Activated CD4-positive, alpha-beta memory T cell treated with anti-CD3 and anti-CD28 coated beads, Interleukin-2, amount 10 ng/mL, durations not matched to agents 7 days and 5 days (primary cell): ENCODE measurements around the gene ATP5F1B. TPM values are rescaled to one million over a fixed set of nuclear protein-coding genes. Genes with fewer than 3 reads are reported as not detected.

ENCODE experiments used
- CTCF ChIA-PET: fragments of 350-600 bp; sonication (Branson Sonifier 250); formaldehyde crosslinking; loops from one replicate; lab custom pipeline; 2021; ENCODE audit warnings: antibody characterized with exemption, inconsistent platforms; lab: Charles Lee
- POLR2A ChIA-PET: fragments of 350-600 bp; sonication (Branson Sonifier 250); formaldehyde crosslinking; loops from one replicate; lab custom pipeline; 2021; ENCODE audit warnings: antibody characterized with exemption; lab: Charles Lee
- DNase-seq: peaks from one replicate; pipeline ENCODE4 v3.0.0-alpha.2; 2020
- H3K27ac Mint-ChIP-seq: one replicate; pipeline ENCODE4 v1.8.0; 2021; ENCODE audit warnings: mild to moderate bottlenecking, mixed read lengths
- H3K27me3 Mint-ChIP-seq: one replicate; pipeline ENCODE4 v1.8.0; 2021; ENCODE audit warnings: mixed read lengths
- H3K36me3 Mint-ChIP-seq: one replicate; pipeline ENCODE4 v1.8.0; 2021; ENCODE audit warnings: low read depth, mixed read lengths
- H3K4me1 Mint-ChIP-seq: one replicate; pipeline ENCODE4 v1.8.0; 2021; ENCODE audit warnings: mixed read lengths
- H3K4me3 Mint-ChIP-seq: one replicate; pipeline ENCODE4 v1.8.0; 2021; ENCODE audit warnings: mild to moderate bottlenecking, mixed read lengths
- H3K9me3 Mint-ChIP-seq: one replicate; pipeline ENCODE4 v1.8.0; 2021; ENCODE audit warnings: mixed read lengths
- total RNA-seq, 2 experiments: library from RNA; stranded (reverse); gene quantifications; one replicate each; pipeline ENCODE4 v1.2.3, GENCODE V29; 2021

The ATP5F1B gene
- total RNA-seq, 2 experiments from 2014 or later: 529 to 549 TPM

GRCh38 chr12:56631790-56632700 lies 13.7 kb downstream of the ATP5F1B start:
- no peaks in the 10 kb centered on the region for H3K9me3 Mint-ChIP-seq
- H3K4me1 Mint-ChIP-seq: peaks cover 63% of the 10 kb centered on the region
- H3K36me3 Mint-ChIP-seq: peaks cover 27% of the 10 kb centered on the region
- H3K4me3 Mint-ChIP-seq: peak overlapping the region; percentile 48
- POLR2A ChIA-PET: interaction anchor here (1.2 kb wide), 2 partner anchors 52 to 93 kb away, joined by 3 to 6 read pairs; partner anchors contain the start of gene NACA
- DNase-seq: peak; percentile 67
- H3K27ac Mint-ChIP-seq: peak overlapping the region; percentile 48
- CTCF ChIA-PET: no interaction called here
- no peaks in the 10 kb centered on the region for H3K27me3 Mint-ChIP-seq

GRCh38 chr12:56630180-56630632 lies 15.6 kb downstream of the ATP5F1B start, which contains the start of gene BAZ2A:
BAZ2A (minus strand) TSS chr12:56630326; CDS start chr12:56617530, 12,796 bp downstream.
- peak within 1 kb of the TSS; percentile 92 for H3K4me3 Mint-ChIP-seq
- peak within 1 kb of the TSS; percentile 86 for H3K27ac Mint-ChIP-seq
- H3K9me3 Mint-ChIP-seq: no peaks in the 10 kb centered on the region
- H3K36me3 Mint-ChIP-seq: peaks cover 39% of the 10 kb centered on the region
- H3K4me1 Mint-ChIP-seq: peaks cover 69% of the 10 kb centered on the region
- H3K27me3 Mint-ChIP-seq: no peaks in the 10 kb centered on the region
- DNase-seq: peak; percentile 91
- ChIA-PET CTCF (interaction anchor here (0.8 to 2.3 kb wide), 4 partner anchors 9 to 609 kb away, joined by 4 to 11 read pairs (median 4); partner anchors contain the start of gene SMARCC2), POLR2A (interaction anchor here (1.0 to 3.5 kb wide), 13 partner anchors 8 to 448 kb away, joined by 3 to 71 read pairs (median 8); partner anchors contain the start of genes ATP5F1B, CNPY2, CS and NACA)

- H3K4me1 Mint-ChIP-seq: peaks cover 70% of the 10 kb centered on the region
- DNase-seq: peak; percentile 41
- H3K4me3 Mint-ChIP-seq: peak overlapping the region; percentile 92
- H3K27ac Mint-ChIP-seq: peak overlapping the region; percentile 86
- ChIA-PET POLR2A (interaction anchor here (0.7 to 3.5 kb wide), 23 partner anchors 8 to 525 kb away, joined by 3 to 71 read pairs (median 5); partner anchors contain the start of genes ATP5F1B, CNPY2, CS and NACA), CTCF (interaction anchor here (0.8 to 2.3 kb wide), 12 partner anchors 9 to 610 kb away, joined by 3 to 11 read pairs (median 4); partner anchors contain the start of gene SMARCC2)
- H3K36me3 Mint-ChIP-seq: peaks cover 38% of the 10 kb centered on the region
- H3K27me3 Mint-ChIP-seq: no peaks in the 10 kb centered on the region
- no peaks in the 10 kb centered on the region for H3K9me3 Mint-ChIP-seq
These were observed 16.2 kb downstream of the ATP5F1B start for GRCh38 chr12:56629459-56630179.

GRCh38 chr12:56628671-56629458 lies 16.9 kb downstream of the ATP5F1B start:
- peaks cover 68% of the 10 kb centered on the region for H3K4me1 Mint-ChIP-seq
- POLR2A ChIA-PET: interaction anchor here (0.6 to 3.5 kb wide), 29 partner anchors 7 to 525 kb away, joined by 3 to 71 read pairs (median 4); partner anchors contain the start of genes ATP5F1B, CNPY2, NACA and PA2G4

GRCh38 chr12:56626701-56627100 lies 19.1 kb downstream of the ATP5F1B start:
- Mint-ChIP-seq H3K4me3 (no peak overlapping the region), H3K4me1 (peaks cover 57% of the 10 kb centered on the region)
- CTCF ChIA-PET: interaction anchor here (1.1 to 9.2 kb wide), 2 partner anchors 9 to 113 kb away, joined by 4 to 80 read pairs; no protein-coding TSS in a partner anchor

More at GRCh38 chr12:56628671-56629458, 16.9 kb downstream of the ATP5F1B start:
- H3K9me3 Mint-ChIP-seq: no peaks in the 10 kb centered on the region
- peaks cover 44% of the 10 kb centered on the region for H3K36me3 Mint-ChIP-seq
- H3K4me3 Mint-ChIP-seq: peak overlapping the region; percentile 92
- CTCF ChIA-PET: interaction anchor here (0.7 to 9.2 kb wide), 18 partner anchors 7 to 484 kb away, joined by 3 to 80 read pairs (median 4); partner anchors contain the start of genes ATP5F1B and SMARCC2
- no peaks in the 10 kb centered on the region for H3K27me3 Mint-ChIP-seq
- peak; percentile 76 for DNase-seq
- H3K27ac Mint-ChIP-seq: peak overlapping the region; percentile 86

DNA sequence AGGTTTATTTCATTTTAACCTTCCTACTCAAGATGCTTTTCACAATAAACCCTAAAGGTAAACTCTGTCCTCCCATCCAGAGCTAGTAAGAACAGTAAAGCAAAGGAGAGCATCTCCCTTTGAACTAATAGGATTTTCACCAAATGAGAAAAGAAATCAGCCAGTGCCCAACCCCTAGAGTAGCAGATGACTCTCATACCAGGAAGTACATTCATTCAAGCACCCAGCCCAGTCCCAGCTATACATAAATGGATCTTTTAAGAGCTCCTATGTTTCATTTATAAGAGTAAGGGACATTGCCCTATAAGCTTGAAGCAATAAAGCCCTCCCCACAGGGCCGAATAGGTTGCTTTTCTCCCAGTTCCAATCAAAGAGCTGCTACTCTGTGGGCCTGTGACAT lies 23.2 kb downstream of the ATP5F1B start:
- Mint-ChIP-seq H3K4me1 (peaks cover 31% of the 10 kb centered on the region), H3K4me3 (no peak overlapping the region), H3K27ac (no peak overlapping the region), H3K9me3 (no peaks in the 10 kb centered on the region), H3K36me3 (peaks cover 55% of the 10 kb centered on the region), H3K27me3 (no peaks in the 10 kb centered on the region)
- DNase-seq: no peak
- ChIA-PET CTCF (interaction anchor here (9.2 kb wide), 1 partner anchor 13 kb away, joined by 80 read pairs; no protein-coding TSS in a partner anchor), POLR2A (interaction anchor here (1.0 to 2.1 kb wide), 2 partner anchors 13 to 490 kb away, joined by 3 to 6 read pairs; no protein-coding TSS in a partner anchor)

More at GRCh38 chr12:56626701-56627100, 19.1 kb downstream of the ATP5F1B start:
- no peak for DNase-seq
- H3K27ac Mint-ChIP-seq: peak overlapping the region; percentile 11
- POLR2A ChIA-PET: interaction anchor here (0.6 to 3.1 kb wide), 4 partner anchors 10 to 110 kb away, joined by 3 to 17 read pairs (median 4); no protein-coding TSS in a partner anchor
- no peaks in the 10 kb centered on the region for H3K9me3 Mint-ChIP-seq
- no peaks in the 10 kb centered on the region for H3K27me3 Mint-ChIP-seq
- H3K36me3 Mint-ChIP-seq: peaks cover 55% of the 10 kb centered on the region

- no peak for DNase-seq
- no peak overlapping the region for H3K4me3 Mint-ChIP-seq
- peaks cover 76% of the 10 kb centered on the region for H3K36me3 Mint-ChIP-seq
- no peaks in the 10 kb centered on the region for H3K9me3 Mint-ChIP-seq
- ChIA-PET POLR2A (interaction anchor here (1.6 kb wide), 1 partner anchor 12 kb away, joined by 4 read pairs; no protein-coding TSS in a partner anchor), CTCF (interaction anchor here (1.3 kb wide), 1 partner anchor 20 kb away, joined by 3 read pairs; no protein-coding TSS in a partner anchor)
- no peaks in the 10 kb centered on the region for H3K27me3 Mint-ChIP-seq
- no peaks in the 10 kb centered on the region for H3K4me1 Mint-ChIP-seq
- no peak overlapping the region for H3K27ac Mint-ChIP-seq
These were observed 28.9 kb downstream of the ATP5F1B start for GRCh38 chr12:56616925-56617324.

- Mint-ChIP-seq H3K27me3 (no peaks in the 10 kb centered on the region), H3K36me3 (peaks cover 83% of the 10 kb centered on the region), H3K9me3 (no peaks in the 10 kb centered on the region), H3K27ac (no peak overlapping the region), H3K4me1 (no peaks in the 10 kb centered on the region), H3K4me3 (no peak overlapping the region)
- ChIA-PET CTCF (no interaction called here), POLR2A (interaction anchor here (1.6 kb wide), 1 partner anchor 13 kb away, joined by 4 read pairs; no protein-coding TSS in a partner anchor)
- no peak for DNase-seq
These were observed 29.5 kb downstream of the ATP5F1B start for GRCh38 chr12:56616244-56616643.

- H3K27ac Mint-ChIP-seq: no peak overlapping the region
- H3K27me3 Mint-ChIP-seq: no peaks in the 10 kb centered on the region
- no peak for DNase-seq
- CTCF ChIA-PET: no interaction called here
- peaks cover 90% of the 10 kb centered on the region for H3K36me3 Mint-ChIP-seq
- POLR2A ChIA-PET: interaction anchor here (1.8 kb wide), 1 partner anchor 14 kb away, joined by 5 read pairs; no protein-coding TSS in a partner anchor
- H3K9me3 Mint-ChIP-seq: no peaks in the 10 kb centered on the region
- H3K4me3 Mint-ChIP-seq: no peak overlapping the region
- H3K4me1 Mint-ChIP-seq: no peaks in the 10 kb centered on the region
These were observed 31.2 kb downstream of the ATP5F1B start for GRCh38 chr12:56614627-56615026.

DNA sequence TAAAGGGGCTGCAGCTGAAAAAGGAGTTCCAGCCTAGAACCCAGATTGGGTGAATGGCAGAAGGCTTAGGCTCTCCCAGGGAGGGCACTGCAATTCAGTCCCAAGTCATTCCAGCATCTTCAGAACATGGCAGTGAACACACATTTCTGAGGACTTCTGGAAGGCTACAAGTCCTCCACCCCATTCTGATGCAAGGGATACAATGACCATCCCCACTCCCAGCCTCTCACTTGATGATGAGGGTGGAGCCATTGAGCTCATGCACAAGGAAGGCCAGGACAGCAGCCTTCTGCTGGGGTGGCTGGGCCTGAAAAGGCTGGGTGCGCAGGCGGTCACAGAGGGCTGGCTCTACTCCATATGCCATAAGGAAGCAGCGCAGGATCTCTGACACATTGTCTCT lies 41.4 kb downstream of the ATP5F1B start:
- Mint-ChIP-seq H3K4me3 (no peak overlapping the region), H3K27ac (no peak overlapping the region)

GRCh38 chr12:56602239-56602638 lies 43.5 kb downstream of the ATP5F1B start:
- H3K27ac Mint-ChIP-seq: no peak overlapping the region

More for the DNA sequence above, 41.4 kb downstream of the ATP5F1B start:
- CTCF ChIA-PET: interaction anchor here (1.4 kb wide), 1 partner anchor 415 kb away, joined by 4 read pairs; the partner anchor contains the start of gene SMARCC2
- POLR2A ChIA-PET: no interaction called here
- no peaks in the 10 kb centered on the region for H3K27me3 Mint-ChIP-seq
- H3K4me1 Mint-ChIP-seq: no peaks in the 10 kb centered on the region
- no peak for DNase-seq
- H3K36me3 Mint-ChIP-seq: peaks cover 81% of the 10 kb centered on the region
- H3K9me3 Mint-ChIP-seq: no peaks in the 10 kb centered on the region

More at GRCh38 chr12:56602239-56602638, 43.5 kb downstream of the ATP5F1B start:
- H3K4me3 Mint-ChIP-seq: no peak overlapping the region
- H3K27me3 Mint-ChIP-seq: no peaks in the 10 kb centered on the region
- POLR2A ChIA-PET: interaction anchor here (0.7 to 2.7 kb wide), 3 partner anchors 9 to 33 kb away, joined by 3 to 14 read pairs (median 3); no protein-coding TSS in a partner anchor
- CTCF ChIA-PET: interaction anchor here (1.0 to 2.4 kb wide), 3 partner anchors 13 to 34 kb away, joined by 3 to 18 read pairs (median 7); no protein-coding TSS in a partner anchor
- DNase-seq: no peak
- peaks cover 90% of the 10 kb centered on the region for H3K36me3 Mint-ChIP-seq
- H3K4me1 Mint-ChIP-seq: no peaks in the 10 kb centered on the region
- no peaks in the 10 kb centered on the region for H3K9me3 Mint-ChIP-seq
